ENCODE results near the gene NT5DC3. TPM values are rescaled to one million over a fixed set of nuclear protein-coding genes. Genes with fewer than 3 reads are reported as not detected.

Gene NT5DC3
- total RNA-seq, 1 experiment from 2014 or later, result 12.5 TPM

DNA sequence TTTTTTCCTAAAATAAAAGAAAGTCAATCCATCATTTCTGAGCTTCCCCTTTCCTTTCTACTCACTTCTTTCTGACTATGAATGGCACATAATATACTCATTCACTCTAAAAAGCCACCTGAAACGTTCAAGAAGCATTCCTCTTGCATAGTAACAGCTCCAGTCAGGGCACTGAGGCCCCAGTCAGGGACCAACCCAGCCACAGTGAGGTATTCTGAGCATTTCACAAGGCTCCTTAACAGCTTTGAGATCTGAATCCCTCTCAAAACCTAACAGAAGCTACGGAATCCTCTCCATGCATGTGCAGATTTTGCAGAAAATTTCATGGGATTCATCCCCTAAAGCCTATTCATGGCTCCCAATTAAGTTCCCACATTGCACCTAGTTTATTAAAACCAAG, 23.2 kb downstream of the NT5DC3 start (continued):
- TF ChIP-seq, protein P1, sequence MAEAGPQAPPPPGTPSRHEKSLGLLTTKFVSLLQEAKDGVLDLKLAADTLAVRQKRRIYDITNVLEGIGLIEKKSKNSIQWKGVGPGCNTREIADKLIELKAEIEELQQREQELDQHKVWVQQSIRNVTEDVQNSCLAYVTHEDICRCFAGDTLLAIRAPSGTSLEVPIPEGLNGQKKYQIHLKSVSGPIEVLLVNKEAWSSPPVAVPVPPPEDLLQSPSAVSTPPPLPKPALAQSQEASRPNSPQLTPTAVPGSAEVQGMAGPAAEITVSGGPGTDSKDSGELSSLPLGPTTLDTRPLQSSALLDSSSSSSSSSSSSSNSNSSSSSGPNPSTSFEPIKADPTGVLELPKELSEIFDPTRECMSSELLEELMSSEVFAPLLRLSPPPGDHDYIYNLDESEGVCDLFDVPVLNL (CRISPR knock-in tag; IDR thresholded peaks at IDR 0.05; ENCODE audit: borderline replicate concordance, low read depth), result no peak
- TF ChIP-seq, protein P2, sequence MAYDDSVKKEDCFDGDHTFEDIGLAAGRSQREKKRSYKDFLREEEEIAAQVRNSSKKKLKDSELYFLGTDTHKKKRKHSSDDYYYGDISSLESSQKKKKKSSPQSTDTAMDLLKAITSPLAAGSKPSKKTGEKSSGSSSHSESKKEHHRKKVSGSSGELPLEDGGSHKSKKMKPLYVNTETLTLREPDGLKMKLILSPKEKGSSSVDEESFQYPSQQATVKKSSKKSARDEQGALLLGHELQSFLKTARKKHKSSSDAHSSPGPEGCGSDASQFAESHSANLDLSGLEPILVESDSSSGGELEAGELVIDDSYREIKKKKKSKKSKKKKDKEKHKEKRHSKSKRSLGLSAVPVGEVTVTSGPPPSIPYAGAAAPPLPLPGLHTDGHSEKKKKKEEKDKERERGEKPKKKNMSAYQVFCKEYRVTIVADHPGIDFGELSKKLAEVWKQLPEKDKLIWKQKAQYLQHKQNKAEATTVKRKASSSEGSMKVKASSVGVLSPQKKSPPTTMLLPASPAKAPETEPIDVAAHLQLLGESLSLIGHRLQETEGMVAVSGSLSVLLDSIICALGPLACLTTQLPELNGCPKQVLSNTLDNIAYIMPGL (CRISPR knock-in tag; IDR thresholded peaks at IDR 0.05), result no peak
- TF ChIP-seq, protein P3, sequence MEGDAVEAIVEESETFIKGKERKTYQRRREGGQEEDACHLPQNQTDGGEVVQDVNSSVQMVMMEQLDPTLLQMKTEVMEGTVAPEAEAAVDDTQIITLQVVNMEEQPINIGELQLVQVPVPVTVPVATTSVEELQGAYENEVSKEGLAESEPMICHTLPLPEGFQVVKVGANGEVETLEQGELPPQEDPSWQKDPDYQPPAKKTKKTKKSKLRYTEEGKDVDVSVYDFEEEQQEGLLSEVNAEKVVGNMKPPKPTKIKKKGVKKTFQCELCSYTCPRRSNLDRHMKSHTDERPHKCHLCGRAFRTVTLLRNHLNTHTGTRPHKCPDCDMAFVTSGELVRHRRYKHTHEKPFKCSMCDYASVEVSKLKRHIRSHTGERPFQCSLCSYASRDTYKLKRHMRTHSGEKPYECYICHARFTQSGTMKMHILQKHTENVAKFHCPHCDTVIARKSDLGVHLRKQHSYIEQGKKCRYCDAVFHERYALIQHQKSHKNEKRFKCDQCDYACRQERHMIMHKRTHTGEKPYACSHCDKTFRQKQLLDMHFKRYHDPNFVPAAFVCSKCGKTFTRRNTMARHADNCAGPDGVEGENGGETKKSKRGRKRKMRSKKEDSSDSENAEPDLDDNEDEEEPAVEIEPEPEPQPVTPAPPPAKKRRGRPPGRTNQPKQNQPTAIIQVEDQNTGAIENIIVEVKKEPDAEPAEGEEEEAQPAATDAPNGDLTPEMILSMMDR (IDR thresholded peaks at IDR 0.05), result no peak
- TF ChIP-seq USF2 (CRISPR knock-in tag; IDR thresholded peaks at IDR 0.05) (no peak), GRHL2 (CRISPR knock-in tag; IDR thresholded peaks at IDR 0.05; ENCODE audit: insufficient replicate concordance, severe bottlenecking) (no peak), ZMAT4 (CRISPR knock-in tag; IDR thresholded peaks at IDR 0.05) (no peak)

DNA sequence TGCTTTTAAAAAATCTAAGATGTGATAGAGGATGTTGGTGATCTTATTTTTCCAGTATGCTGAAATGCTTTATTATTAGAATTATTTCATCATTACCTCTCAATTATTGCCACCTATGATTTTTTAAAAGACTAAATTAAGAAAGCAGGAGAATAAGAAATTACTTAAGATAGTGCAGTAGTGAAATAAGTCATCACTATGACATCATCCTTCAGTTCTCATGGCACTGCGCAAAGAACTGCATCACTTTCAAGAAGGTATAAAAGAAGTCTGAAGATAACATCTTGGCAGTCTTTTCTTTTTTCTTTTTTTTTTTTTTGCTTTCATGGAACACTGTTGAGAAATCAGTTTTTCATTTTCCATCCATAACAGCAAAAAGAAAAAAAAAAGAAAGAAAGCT, 24.4 kb downstream of the NT5DC3 start:
- Mint-ChIP-seq H3K4me1 (0 out of 2 replicates have a peak, but pooled peaks cover 3% of the 10 kb centered on the region), H3K27ac (no peak overlapping the region), H3K36me3 (peaks cover 18% of the 10 kb centered on the region), H3K27me3 (ENCODE audit: low read depth) (no peaks in the 10 kb centered on the region), H3K9me3 (peaks cover 11% of the 10 kb centered on the region), H3K4me3 (no peak overlapping the region)
- CTCF ChIA-PET, result no interaction called here
- POLR2A ChIA-PET, result interaction anchor here (0.6 kb wide), 1 partner anchor 28 kb away, joined by 3 read pairs; no protein-coding TSS in a partner anchor
- TF ChIP-seq, protein P4, sequence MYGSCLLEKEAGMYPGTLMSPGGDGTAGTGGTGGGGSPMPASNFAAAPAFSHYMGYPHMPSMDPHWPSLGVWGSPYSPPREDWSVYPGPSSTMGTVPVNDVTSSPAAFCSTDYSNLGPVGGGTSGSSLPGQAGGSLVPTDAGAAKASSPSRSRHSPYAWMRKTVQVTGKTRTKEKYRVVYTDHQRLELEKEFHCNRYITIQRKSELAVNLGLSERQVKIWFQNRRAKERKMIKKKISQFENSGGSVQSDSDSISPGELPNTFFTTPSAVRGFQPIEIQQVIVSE (CRISPR knock-in tag; IDR thresholded peaks at IDR 0.05; ENCODE audit: borderline replicate concordance), result no peak
- TF ChIP-seq NFYB (CRISPR knock-in tag; conservative IDR thresholded peaks at IDR 0.05; ENCODE audit: low read depth), result no peak
- no peak for TF ChIP-seq FOXJ3 (CRISPR knock-in tag; IDR thresholded peaks at IDR 0.05; ENCODE audit: borderline replicate concordance)
- TF ChIP-seq FOXP4 (CRISPR knock-in tag; IDR thresholded peaks at IDR 0.05), result no peak
- TF ChIP-seq RELA (CRISPR knock-in tag; IDR thresholded peaks at IDR 0.05; ENCODE audit: borderline replicate concordance), result no peak
- TF ChIP-seq NR1H2 (CRISPR knock-in tag; IDR thresholded peaks at IDR 0.05), result no peak
- no peak for TF ChIP-seq ELF4 (CRISPR knock-in tag; IDR thresholded peaks at IDR 0.05; ENCODE audit: low read depth)
- no peak for TF ChIP-seq ZNF138 (CRISPR knock-in tag; conservative IDR thresholded peaks at IDR 0.05)
- no peak for TF ChIP-seq CBFB (CRISPR knock-in tag; IDR thresholded peaks at IDR 0.05; ENCODE audit: low read depth)
- TF ChIP-seq, protein P5, sequence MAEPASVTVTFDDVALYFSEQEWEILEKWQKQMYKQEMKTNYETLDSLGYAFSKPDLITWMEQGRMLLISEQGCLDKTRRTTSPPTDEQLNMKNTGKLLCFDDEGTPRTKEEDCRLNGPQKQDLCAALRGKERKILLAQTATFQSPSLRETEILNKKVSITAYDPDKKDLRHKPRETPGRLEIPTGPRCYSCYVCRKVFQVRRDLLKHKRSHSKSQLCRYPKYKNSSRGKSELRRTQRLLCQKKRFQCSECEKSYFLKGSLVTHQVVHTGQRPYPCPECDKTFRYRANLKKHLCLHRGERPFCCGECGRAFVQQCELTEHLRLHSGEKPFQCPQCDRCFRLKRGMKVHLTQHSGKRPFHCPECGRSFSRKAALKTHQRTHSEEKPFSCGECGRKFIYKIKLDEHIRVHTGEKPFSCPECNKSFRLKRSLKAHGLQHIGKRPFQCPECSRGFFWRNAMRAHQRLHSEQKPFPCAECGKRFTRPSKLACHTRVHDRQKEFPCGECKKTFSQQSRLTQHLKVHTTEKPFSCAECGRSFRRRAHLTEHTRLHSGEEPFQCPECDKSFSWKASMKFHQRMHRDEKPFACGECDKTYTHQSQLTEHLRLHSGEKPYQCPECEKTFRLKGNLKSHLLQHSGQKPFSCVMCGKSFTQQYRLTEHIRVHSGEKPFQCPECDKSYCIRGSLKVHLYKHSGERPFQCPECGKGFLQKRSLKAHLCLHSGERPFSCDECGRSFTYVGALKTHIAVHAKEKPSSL (CRISPR knock-in tag; conservative IDR thresholded peaks at IDR 0.05), result no peak
- TF ChIP-seq ZBTB21 (CRISPR knock-in tag; IDR thresholded peaks at IDR 0.05; ENCODE audit: borderline replicate concordance), result no peak
- ATAC-seq, result no peak
- DNase-seq (ENCODE audit: low spot score), result no peak

Measured in WTC11 (cell line).